Dermis microvascular lymphatic vessel endothelial cell (primary cell): ENCODE data around the gene ADAMTSL1. TPM values are rescaled to one million over a fixed set of nuclear protein-coding genes. Genes with fewer than 3 reads are reported as not detected.

ENCODE experiments used
- DNase-seq, 2 donors: peaks; one replicate each; pipeline versions ENCODE4 v3.0.0 to v3.0.0-alpha.2; 2010; ENCODE audit warnings: low read depth in 2 of 2
- total RNA-seq: library from RNA; depleted of rRNA; stranded (reverse); fragments of >200 nt; gene quantifications from 2 replicates; pipeline ENCODE4 v1.2.1, GENCODE V29; 2014

The ADAMTSL1 gene
- total RNA-seq, 1 donor from 2014 or later: 9.1 TPM

GRCh38 chr9:18692268-18692667, 218.3 kb downstream of the ADAMTSL1 start:
- DNase-seq: no peak

GRCh38 chr9:18692962-18693361, 219.0 kb downstream of the ADAMTSL1 start:
- DNase-seq: no peak

GRCh38 chr9:18694959-18695668, 221.2 kb downstream of the ADAMTSL1 start:
- no peak for DNase-seq

- DNase-seq: no peak
Measured at GRCh38 chr9:18698992-18699391, 225.0 kb downstream of the ADAMTSL1 start.

GRCh38 chr9:18699764-18700163, 225.8 kb downstream of the ADAMTSL1 start:
- no peak for DNase-seq

- no peak for DNase-seq
Measured at GRCh38 chr9:18700714-18701113, 226.8 kb downstream of the ADAMTSL1 start.

- no peak for DNase-seq
Measured at GRCh38 chr9:18703151-18703900, 229.4 kb downstream of the ADAMTSL1 start.

GRCh38 chr9:18703901-18704379, 230.0 kb downstream of the ADAMTSL1 start:
- DNase-seq: no peak

- DNase-seq: no peak
Measured at GRCh38 chr9:18705796-18706392, 231.9 kb downstream of the ADAMTSL1 start.

GRCh38 chr9:18706648-18707047, 232.7 kb downstream of the ADAMTSL1 start:
- no peak for DNase-seq

- DNase-seq: no peak
Measured at GRCh38 chr9:18707061-18707461, 233.1 kb downstream of the ADAMTSL1 start.

GRCh38 chr9:18707489-18708205, 233.7 kb downstream of the ADAMTSL1 start:
- DNase-seq: no peak

- no peak for DNase-seq
Measured at GRCh38 chr9:18708429-18708828, 234.5 kb downstream of the ADAMTSL1 start.

GRCh38 chr9:18710065-18710464, 236.1 kb downstream of the ADAMTSL1 start:
- DNase-seq: no peak

- DNase-seq: no peak
Measured at GRCh38 chr9:18717759-18718158, 243.8 kb downstream of the ADAMTSL1 start.

GRCh38 chr9:18718393-18718792, 244.4 kb downstream of the ADAMTSL1 start:
- no peak for DNase-seq

- no peak for DNase-seq
Measured at GRCh38 chr9:18718932-18719331, 245.0 kb downstream of the ADAMTSL1 start.

- no peak for DNase-seq
Measured at GRCh38 chr9:18720691-18721090, 246.7 kb downstream of the ADAMTSL1 start.

GRCh38 chr9:18721267-18721994, 247.5 kb downstream of the ADAMTSL1 start:
- DNase-seq: no peak

GRCh38 chr9:18721995-18722310, 248.0 kb downstream of the ADAMTSL1 start:
- DNase-seq: no peak

GRCh38 chr9:18722882-18723281, 248.9 kb downstream of the ADAMTSL1 start:
- no peak for DNase-seq
